ENCODE results near the gene CHCHD3. TPM values are rescaled to one million over a fixed set of nuclear protein-coding genes. Genes with fewer than 3 reads are reported as not detected.

CHCHD3 gene
- total RNA-seq, 1 donor from 2014 or later: 61.5 TPM

DNA sequence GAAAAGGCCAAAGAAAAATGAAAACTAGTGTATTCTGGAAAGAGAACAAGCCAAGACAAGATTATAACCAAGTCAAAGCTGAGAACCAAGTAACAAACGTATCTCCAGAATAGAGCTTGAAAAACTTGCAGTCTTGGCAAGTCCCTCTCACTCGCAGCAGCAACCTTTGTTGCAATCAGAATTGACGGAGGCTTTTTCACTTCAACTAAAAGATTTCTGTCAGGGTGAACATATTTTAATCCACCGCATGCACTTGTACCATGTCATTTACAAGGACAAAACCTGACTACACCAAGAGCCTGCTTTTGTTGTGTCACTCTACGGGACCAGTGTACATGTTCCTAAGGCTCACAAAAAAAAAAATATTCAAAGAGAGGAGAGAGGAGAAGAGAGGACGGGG, 122.0 kb downstream of the CHCHD3 start:
- H3K4me1 Mint-ChIP-seq (ENCODE audit: low read depth, unreplicated experiment): no peaks in the 10 kb centered on the region
- no peaks in the 10 kb centered on the region for H3K27me3 Mint-ChIP-seq (ENCODE audit: unreplicated experiment)
- no peak overlapping the region for H3K4me3 Mint-ChIP-seq (ENCODE audit: unreplicated experiment)
- peaks cover 1% of the 10 kb centered on the region for H3K9me3 Mint-ChIP-seq (ENCODE audit: unreplicated experiment)
- DNase-seq: no peak
- no peak overlapping the region for H3K27ac Mint-ChIP-seq (ENCODE audit: unreplicated experiment)
- TF ChIP-seq, protein P1, sequence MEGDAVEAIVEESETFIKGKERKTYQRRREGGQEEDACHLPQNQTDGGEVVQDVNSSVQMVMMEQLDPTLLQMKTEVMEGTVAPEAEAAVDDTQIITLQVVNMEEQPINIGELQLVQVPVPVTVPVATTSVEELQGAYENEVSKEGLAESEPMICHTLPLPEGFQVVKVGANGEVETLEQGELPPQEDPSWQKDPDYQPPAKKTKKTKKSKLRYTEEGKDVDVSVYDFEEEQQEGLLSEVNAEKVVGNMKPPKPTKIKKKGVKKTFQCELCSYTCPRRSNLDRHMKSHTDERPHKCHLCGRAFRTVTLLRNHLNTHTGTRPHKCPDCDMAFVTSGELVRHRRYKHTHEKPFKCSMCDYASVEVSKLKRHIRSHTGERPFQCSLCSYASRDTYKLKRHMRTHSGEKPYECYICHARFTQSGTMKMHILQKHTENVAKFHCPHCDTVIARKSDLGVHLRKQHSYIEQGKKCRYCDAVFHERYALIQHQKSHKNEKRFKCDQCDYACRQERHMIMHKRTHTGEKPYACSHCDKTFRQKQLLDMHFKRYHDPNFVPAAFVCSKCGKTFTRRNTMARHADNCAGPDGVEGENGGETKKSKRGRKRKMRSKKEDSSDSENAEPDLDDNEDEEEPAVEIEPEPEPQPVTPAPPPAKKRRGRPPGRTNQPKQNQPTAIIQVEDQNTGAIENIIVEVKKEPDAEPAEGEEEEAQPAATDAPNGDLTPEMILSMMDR (IDR thresholded peaks at IDR 0.05; ENCODE audit: partially characterized antibody, unreplicated experiment): no peak
- no peaks in the 10 kb centered on the region for H3K36me3 Mint-ChIP-seq (ENCODE audit: unreplicated experiment)

DNA sequence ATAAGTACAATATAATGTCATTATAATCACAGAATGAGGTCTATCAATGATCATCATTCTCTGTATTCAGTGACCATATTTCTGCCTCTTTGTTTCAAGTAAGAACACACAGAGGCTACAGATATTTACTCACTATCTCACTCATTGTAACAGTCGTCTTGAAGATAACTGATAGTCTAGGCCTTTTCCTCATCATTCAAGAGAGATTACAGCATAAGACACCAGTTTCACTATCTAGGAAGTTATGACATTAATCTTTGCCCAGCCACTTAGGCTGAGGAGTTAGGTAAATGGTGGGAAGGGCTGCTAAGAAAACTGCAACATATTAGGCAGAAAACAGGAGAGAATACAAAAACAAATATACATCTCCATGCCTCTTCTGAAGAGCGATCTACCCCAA, 125.3 kb downstream of the CHCHD3 start:
- H3K27me3 Mint-ChIP-seq (ENCODE audit: unreplicated experiment): no peaks in the 10 kb centered on the region
- H3K36me3 Mint-ChIP-seq (ENCODE audit: unreplicated experiment): no peaks in the 10 kb centered on the region
- no peak for DNase-seq
- peaks cover 3% of the 10 kb centered on the region for H3K9me3 Mint-ChIP-seq (ENCODE audit: unreplicated experiment)
- H3K4me3 Mint-ChIP-seq (ENCODE audit: unreplicated experiment): no peak overlapping the region
- no peaks in the 10 kb centered on the region for H3K4me1 Mint-ChIP-seq (ENCODE audit: low read depth, unreplicated experiment)
- no peak overlapping the region for H3K27ac Mint-ChIP-seq (ENCODE audit: unreplicated experiment)
- TF ChIP-seq, protein P1 (IDR thresholded peaks at IDR 0.05; ENCODE audit: partially characterized antibody, unreplicated experiment): no peak

DNA sequence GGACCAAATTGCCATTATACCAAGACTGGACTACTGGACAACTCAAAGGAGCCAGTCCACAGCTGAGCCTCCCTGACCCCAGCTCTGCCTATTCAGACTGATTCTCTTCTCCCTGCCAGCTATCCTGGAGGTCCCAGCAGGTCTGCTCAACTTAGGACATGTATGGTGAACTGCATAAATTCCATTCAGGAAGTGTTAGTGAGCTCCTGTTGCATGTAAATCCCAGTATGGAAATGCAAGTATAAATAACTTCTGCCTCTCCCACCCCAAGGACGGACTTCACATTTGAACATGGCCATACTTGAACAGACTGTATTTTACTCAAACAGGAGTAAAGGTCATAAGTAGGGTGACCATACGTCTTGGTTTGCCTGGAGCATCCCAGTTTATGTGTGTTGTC, 128.4 kb downstream of the CHCHD3 start:
- DNase-seq: no peak
- Mint-ChIP-seq H3K4me3 (ENCODE audit: unreplicated experiment) (no peak overlapping the region), H3K27ac (ENCODE audit: unreplicated experiment) (no peak overlapping the region), H3K4me1 (ENCODE audit: low read depth, unreplicated experiment) (peaks cover 7% of the 10 kb centered on the region), H3K9me3 (ENCODE audit: unreplicated experiment) (peaks cover 1% of the 10 kb centered on the region), H3K27me3 (ENCODE audit: unreplicated experiment) (no peaks in the 10 kb centered on the region), H3K36me3 (ENCODE audit: unreplicated experiment) (no peaks in the 10 kb centered on the region)
- TF ChIP-seq, protein P1 (IDR thresholded peaks at IDR 0.05; ENCODE audit: partially characterized antibody, unreplicated experiment): no peak

DNA sequence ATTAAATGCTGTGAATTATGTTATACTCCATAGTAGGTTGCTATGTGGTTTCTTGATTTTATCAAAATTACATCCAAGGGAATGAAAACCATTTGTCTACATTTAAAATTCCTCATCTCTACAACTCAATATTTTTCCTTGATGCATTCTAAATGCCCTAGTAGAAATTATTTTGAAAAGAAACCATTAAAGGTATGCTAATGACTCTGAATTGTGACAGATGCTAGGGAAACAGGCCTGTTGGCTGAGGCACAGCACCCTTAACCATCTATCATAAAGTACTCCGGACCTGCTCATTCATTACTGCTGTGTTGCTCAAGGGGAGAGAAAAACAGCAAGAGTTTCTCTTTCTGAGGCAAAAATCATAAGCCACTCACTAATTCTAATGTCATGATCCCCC, 131.2 kb downstream of the CHCHD3 start:
- Mint-ChIP-seq H3K27me3 (ENCODE audit: unreplicated experiment) (no peaks in the 10 kb centered on the region), H3K4me3 (ENCODE audit: unreplicated experiment) (no peak overlapping the region), H3K9me3 (ENCODE audit: unreplicated experiment) (peaks cover 1% of the 10 kb centered on the region), H3K4me1 (ENCODE audit: low read depth, unreplicated experiment) (peaks cover 7% of the 10 kb centered on the region), H3K27ac (ENCODE audit: unreplicated experiment) (no peak overlapping the region), H3K36me3 (ENCODE audit: unreplicated experiment) (no peaks in the 10 kb centered on the region)
- DNase-seq: no peak
- TF ChIP-seq, protein P1 (IDR thresholded peaks at IDR 0.05; ENCODE audit: partially characterized antibody, unreplicated experiment): no peak

DNA sequence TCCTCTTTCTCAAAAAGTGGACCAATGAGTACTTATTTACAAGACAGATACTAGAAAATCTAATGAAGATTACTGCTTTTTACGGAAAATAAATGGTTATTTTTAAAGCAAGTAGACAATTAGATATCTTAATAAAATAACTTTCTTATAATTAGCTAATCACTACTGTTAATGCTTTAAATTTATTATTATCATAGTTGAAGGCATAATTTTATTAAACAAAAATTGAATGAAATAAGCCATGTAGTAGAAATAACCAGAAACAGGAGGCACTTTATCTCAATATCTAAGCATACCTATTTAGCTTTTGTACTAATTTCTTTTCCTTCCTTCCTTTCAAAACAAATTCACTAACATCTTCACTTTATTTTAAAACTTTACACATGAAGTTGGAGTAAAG, 134.9 kb downstream of the CHCHD3 start:
- H3K27ac Mint-ChIP-seq (ENCODE audit: unreplicated experiment): no peak overlapping the region

More for the DNA sequence above, 134.9 kb downstream of the CHCHD3 start:
- Mint-ChIP-seq H3K4me1 (ENCODE audit: low read depth, unreplicated experiment) (peaks cover 9% of the 10 kb centered on the region), H3K36me3 (ENCODE audit: unreplicated experiment) (no peaks in the 10 kb centered on the region), H3K4me3 (ENCODE audit: unreplicated experiment) (no peak overlapping the region), H3K9me3 (ENCODE audit: unreplicated experiment) (no peaks in the 10 kb centered on the region), H3K27me3 (ENCODE audit: unreplicated experiment) (no peaks in the 10 kb centered on the region)
- TF ChIP-seq, protein P1 (IDR thresholded peaks at IDR 0.05; ENCODE audit: partially characterized antibody, unreplicated experiment): no peak
- no peak for DNase-seq
